HuH-7 (cell line): Measurements from ENCODE around the gene EGR2.

Source experiments
- DNase-seq: peaks from one replicate; pipeline ENCODE4 v3.0.0; 2011; ENCODE audit warnings: low spot score

The EGR2 gene

DNA sequence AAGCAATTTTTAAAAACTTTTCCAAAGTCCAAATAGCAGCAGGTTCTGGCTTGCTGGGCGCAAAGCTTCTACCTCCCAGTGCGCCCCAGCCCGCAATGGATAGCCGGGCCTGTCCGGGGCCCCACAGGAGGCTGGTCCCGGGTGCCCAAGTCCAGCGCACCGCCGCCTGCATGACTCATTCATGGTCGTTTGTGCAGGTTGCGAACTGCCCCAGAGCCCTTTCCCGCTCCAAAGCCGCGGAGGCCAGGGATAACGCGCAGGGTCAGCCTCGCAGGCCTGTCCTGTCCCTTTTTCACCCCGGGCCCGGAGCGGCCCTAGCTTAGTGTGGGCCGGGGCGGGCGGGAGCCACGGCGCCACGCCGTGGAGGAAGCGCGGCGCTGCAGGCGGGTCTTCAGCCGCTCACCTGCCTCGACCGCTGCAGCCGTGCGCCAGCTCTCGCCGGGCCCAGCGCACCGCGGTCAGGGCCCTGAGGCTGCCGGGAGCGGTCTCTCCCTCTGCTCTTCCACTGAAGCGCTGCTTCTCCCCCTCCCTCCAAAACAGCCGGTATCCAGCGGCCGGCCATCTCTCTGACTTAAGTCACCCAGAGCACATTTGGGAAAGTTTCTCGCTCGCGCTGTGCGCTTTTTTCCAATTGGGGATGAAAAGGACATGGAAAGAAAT, 1.7 kb upstream of the EGR2 start:
- DNase-seq = peak; percentile 85

DNA sequence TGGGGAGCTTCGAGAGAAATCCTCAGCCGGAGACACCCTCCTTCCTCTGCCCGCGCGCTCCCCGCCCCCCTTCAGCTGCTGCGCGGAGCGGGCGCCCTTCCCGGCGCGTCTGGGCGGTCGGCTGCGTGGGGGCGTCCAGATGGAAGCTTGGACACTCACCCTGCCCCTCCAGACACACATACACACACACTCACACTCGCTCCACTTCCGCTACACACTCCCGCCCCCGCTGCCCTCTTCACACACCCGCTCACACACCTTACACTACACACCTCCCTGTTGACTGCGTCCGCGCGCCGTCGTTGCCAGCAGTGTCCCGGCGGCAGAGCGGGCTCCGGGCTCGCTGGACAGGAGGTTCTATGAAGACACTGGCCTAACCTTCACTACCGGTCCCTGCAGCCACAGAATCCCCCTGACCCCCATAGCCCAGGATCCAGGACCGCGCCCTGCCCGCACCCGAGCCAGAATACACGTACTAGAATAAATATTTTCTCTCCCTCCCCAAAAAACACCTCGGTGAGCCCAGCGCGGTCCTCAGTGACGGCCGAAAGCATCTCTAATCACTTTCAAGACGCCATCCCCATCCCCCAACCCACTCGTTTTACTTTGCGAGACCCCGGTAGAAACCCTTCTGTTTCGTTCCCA, 1.1 kb upstream of the EGR2 start:
- DNase-seq = no peak

DNA sequence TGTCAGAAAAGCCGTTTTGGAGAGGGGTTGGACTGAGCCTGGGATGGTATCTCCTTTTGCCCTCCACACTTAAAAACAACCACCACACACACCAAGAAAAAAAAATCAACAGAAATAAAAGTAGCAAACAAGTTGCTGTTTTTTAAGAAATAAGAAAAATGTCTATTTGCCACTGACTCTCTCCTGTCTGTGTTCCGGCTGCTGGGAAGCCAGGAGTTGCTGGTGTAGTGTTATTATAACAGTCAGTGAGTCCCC, 163 bp downstream of the EGR2 start:
- no peak for DNase-seq

DNA sequence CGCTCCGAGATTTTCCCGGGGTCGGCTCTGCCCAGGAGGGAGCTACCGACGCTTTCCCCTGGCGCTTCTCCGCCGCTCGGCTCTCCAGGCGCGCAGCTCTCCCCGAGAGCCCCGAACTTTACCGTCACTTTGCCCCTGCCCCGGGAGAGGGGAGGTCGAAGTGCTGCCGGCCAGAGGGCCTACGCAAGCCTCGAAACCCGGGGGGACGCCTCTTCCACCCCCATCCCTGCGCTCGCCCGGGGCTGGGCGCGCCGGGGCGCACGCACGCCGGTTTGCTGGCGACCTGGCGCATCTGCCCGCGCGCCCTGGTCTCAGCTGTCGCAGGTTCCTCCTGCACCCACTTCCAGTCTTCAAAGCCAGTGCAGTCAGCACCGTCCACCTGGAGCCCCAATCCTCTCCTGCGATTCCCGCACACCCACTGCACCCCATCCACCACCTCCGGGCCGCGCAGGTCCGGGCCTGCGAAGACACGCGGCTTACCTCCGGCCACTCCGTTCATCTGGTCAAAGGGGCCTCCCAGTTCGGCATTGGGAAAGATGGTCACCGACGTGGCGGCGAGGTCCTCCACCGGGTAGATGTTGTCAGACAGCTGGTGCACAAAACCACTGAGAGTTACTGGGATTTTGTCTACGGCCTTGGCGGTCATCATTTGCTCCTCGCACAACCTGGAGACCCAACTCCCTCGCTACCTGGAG, 638 bp downstream of the EGR2 start:
- no peak for DNase-seq

DNA sequence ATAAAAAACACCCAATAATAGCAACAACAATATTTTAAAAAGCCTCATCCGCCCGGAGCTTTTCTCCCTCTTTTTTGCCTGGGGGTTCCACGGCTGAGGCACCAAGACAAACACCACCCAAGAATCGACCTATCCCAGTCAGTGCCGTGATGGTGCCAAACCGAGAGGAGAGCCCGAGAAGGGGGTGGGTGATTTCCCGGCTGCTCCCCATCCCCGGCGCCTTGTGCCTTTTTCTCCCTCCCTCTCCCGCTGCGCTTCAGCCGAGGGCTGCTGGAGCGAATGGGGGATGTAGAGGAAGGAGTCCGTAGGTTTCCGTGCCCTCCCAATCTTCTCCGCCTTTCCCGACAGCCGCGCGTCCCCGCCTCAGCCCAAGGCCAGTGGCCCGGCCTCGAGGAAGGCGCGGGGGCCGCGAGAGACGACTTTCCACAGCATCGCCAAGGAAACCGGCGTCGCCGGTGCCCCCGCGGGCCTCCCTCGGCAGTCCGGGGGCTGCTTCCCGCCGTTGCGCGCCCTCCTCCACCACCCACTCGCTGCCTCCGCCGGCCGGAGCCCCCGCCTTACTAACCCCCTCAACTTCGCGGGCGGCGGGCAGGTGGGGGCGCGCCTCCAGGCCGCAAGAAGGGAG, 1.3 kb downstream of the EGR2 start:
- DNase-seq = no peak

DNA sequence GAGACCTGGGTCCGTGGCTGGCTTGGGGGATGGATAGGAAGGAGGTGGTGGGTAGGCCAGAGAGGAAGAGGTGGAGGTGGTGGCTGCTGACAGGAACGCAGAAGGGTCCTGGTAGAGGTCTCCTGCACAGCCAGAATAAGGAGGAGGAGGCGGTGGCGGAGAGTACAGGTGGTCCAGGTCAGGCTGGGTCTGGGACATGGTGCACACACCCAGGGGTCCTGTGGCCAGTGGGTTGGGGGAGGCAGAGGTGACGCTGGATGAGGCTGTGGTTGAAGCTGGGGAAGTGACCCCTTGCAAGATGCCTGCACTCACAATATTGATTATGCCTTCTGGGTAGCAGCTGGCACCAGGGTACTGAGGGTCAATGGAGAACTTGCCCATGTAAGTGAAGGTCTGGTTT, 2.2 kb downstream of the EGR2 start:
- DNase-seq = no peak

DNA sequence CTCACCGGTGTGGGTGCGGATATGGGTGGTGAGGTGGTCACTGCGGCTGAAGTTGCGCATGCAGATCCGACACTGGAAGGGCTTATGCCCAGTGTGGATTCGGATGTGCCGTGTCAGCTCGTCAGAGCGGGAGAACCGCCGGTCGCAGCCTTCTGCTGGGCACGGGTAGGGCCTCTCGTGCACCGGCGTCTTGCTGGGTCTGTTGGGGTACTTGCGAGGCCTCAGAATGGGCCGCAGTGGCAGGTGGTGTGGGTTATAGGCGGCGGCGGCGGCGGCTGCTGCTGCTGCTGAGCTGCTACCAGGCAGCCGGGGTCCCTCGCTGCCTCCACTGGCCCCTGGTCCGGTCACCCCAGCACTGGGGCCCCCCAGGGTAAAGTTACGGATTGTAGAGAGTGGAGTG, 2.7 kb downstream of the EGR2 start:
- DNase-seq = no peak

DNA sequence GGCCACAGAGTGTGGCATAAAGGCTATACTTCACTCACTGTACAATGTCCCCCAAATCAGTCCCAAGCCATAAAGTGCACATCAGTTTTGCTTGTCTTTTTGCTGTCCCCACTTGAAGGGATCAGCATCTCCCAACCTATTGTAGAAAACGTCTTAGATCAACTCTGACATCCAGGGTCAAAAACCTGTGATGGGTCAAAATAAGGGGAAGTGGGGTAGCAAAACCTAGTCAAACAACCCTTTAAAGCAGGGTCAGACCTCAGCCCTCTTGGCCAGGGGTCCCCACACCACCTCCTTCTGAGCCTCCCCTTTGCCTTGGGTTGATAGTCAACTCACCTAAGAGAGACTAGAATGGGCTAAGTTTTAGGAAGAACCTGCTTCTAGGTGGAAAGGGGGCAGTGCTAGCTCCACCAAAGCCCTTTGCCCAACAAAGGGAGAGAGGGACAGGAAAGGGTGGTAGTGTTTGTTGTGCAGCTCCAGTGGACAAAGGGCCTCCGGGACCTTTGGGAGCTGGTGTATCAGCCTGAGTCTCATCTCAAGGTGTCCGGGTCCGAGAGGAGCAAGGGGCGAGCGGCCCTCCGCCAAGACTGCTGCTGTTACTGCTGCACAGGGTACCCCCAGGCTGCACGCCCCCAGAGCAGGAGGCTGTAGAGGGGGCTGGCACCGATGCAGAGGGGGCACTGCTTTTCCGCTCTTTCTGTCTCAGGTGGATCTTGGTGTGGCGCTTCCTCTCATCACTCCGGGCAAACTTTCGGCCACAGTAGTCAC, 3.3 kb downstream of the EGR2 start:
- DNase-seq = no peak

DNA sequence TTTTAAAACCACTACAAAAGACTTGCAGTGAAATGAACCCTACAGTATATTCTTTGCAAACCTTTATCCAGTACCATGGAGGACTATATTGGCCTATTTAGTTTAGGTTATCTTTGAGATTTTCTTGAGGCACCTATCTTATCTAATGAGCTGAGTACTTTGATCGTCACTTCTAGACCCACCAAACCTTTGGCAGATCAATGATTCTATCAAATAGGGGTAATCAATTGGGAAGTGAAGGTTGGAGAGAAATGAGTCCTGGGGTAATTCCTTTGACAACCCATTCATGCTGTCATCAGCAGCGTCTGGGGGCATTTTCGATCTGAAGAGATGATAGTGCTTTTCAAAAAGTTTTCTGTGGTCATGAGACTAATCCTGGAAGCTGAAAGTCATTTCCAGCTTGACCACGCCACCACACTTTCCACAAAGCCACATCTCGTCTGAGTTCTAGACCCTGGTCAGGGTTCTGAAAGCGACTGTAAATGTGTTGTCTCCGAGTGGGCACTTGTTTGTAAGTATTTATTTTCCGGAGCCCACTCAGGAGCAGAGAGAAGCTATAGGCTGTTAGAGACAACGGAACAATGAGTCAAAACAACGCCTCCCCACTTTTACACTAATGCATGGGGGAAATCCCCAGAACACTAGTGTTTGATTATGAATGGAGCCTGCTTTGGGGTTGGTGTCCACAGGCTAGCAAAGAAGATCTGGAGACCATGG, 4.8 kb downstream of the EGR2 start:
- no peak for DNase-seq

DNA sequence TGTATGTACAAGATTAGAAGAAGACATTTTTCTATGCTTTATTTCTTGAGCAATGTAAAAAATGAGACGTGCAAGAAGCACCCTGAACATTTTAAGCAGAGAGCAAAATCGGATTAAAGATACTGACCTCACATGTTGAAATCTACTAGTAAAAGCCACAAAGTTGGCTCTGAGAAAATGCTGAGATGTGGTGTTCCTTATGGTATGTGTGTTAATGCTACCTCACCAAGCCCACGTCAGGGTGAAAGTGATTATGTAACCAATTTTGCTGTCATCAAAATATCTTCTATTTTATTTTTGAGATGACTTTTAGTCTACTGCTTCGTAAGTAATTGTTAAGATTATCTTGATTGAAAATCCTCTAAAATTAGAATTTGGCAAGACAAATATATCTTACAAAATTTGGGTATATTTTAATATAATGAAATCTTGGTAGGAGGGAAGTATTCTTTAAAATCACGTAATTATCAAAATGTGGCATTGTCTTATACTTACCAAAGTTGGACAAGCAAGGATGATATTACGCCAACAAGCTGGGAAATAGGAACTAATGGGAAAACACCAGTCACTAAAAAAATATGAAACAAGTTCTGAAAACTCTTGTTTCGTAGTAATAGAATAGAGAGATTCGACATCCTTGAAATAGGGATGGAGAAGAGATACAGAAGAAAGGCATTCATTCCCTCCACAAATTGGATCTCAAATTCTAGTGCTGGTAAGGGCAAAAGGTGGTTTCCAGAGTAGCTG, 5.8 kb downstream of the EGR2 start:
- no peak for DNase-seq

DNA sequence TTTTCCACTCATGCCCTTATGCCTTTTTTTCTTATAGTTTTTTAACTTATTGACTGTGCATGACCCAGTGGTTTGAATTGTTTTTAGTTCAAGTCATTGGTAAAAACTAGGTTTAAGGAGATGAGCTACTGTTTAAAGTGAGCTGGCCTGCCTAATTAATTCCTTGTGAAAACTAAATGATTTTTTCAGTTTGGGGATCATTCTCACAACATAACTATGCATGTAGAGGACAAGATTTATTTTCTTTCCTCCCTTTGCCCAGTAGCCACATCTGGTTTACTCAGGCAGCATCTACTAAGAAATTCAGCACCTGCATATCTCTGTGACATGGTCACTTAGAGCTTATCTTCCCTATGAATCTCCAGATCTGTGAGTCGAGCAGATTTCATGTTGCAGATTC, 9.9 kb downstream of the EGR2 start:
- DNase-seq = no peak

DNA sequence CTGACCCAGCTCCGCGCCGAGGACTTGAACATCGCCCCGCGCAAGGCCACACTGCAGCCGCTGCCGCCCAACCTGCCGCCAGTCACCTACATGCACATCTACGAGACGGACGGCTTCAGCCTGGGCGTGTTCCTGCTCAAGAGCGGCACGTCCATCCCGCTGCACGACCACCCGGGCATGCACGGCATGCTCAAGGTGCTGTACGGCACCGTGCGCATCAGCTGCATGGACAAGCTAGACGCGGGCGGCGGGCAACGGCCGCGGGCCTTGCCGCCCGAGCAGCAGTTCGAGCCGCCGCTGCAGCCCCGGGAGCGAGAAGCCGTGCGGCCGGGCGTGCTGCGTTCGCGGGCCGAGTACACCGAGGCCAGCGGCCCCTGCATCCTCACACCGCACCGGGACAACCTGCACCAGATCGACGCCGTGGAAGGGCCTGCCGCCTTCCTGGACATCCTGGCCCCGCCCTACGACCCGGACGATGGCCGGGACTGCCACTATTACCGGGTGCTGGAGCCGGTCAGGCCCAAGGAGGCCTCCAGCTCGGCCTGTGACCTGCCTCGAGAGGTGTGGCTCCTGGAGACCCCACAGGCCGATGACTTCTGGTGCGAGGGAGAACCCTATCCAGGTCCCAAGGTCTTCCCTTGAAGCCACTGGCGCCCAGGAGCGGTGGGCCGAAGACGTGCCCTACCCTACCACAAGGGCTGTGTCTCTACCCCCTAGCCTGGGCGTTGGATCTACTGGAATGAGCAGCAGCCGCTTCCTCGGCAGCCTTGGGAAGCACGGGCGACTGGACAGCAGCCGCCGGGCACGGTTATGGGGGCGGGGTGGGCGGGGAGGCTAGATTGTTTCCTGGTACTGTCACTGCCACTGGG, 10.7 kb downstream of the EGR2 start:
- DNase-seq = peak; percentile 31

DNA sequence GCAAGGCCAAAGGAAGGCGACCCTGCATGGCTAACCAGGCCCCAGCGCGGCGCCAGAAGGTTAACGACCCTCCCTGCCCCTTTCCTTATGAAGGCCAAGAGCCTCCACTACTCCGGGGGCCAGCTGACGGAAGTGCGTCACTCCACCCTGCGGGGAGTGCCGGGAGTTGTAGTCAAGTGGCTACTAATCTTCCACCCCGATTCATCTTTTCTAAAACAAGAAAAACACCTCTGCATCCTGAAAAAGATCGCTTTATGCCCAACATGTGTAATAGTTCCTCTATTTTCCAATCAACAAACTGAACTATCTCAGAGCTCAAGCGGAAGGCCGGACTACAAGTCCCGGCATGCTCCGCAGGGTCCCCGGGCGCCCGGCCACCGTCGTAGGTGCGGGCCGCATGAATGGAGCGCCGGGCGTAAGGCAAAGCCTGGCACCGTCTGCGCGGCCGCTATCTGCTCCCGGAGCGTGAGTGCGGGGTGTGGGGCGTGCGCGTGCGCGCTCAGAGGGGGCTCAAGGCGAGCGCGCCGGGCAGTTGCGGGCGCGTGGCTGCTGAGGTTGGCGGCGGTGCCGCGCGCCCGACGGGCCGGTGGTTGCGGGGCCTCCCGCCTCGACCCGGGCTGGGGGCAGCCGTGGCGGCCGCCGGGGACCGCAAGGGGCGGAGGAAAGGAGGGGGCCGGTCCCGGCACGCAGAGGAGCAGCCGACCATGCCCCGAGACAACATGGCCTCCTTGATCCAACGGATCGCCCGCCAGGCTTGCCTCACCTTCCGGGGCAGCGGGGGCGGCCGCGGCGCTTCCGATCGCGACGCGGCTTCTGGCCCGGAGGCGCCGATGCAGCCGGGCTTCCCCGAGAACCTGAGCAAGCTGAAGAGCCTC, 11.6 kb downstream of the EGR2 start, which contains the start of gene ADO:
Gene ADO (plus strand): TSS at position 365 of the 875 bp plus-strand sequence. CDS start 340 bp downstream, at position 705.
- DNase-seq = peak; percentile 84

DNA sequence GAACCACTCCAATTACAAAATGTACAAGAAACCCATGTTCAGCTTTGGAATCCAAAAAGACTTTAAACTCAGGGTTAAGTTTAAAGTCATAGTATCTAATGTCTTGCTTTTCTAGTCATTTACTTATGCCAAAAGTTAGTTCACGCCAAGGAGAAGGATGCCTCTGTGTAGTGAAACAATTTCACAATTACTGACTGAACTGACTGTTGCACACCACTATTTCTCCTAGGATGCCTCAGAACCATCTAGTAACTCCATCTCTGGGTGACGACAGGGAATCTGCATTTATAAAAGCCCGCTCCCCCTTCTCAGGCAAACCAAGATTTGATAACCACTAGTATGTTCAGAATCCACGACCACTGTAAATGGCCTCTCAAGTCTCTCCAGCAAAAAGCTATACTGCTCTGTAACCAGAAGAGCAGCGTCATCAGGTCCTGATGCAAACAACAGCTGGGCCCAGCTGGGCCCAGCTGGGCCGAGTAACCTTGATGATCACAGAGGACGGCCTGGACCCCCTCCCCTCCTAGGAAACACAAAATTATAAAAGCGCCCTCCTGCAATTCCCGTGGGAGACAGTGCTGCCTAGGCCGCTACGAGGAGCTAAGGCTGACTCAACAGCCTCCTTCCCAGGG, 12.3 kb downstream of the EGR2 start:
- DNase-seq = no peak

DNA sequence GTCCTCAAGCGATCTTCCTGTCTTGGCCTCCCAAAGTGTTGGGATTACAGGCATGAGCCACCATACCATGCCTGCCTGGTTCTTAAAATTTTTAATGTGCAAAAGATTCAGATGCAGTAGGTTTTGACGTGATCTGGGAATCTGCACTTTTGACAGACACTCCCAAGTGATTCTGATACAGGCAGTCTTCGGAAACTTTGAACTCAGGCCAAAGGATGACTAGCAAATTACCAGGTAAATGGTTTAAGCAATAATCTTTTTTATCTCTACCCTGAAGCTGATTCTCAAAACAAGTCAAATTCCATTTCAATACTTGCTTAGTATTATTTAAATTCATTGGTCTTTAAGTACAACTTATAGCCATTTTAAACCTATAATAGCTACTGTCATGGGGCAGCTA, 14.3 kb downstream of the EGR2 start:
- DNase-seq = no peak

DNA sequence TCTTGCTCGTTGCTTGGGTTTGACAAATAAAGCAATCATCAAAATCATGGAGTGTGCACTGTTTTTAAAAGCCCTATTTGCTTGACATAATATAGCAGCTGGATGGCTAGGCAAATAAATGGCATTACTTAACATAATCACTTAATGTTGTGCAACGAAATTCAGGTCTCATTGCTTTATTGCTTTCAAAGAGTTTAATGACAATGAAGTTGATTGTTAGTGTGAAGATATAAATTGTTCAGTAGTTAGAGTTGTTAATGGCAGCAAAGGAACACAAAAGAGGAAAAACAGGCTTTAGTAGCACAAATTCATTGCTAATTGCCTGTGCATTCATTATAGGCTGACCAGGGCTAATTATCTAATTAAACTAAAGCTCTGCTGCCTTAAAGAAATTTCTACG, 19.3 kb downstream of the EGR2 start:
- no peak for DNase-seq

DNA sequence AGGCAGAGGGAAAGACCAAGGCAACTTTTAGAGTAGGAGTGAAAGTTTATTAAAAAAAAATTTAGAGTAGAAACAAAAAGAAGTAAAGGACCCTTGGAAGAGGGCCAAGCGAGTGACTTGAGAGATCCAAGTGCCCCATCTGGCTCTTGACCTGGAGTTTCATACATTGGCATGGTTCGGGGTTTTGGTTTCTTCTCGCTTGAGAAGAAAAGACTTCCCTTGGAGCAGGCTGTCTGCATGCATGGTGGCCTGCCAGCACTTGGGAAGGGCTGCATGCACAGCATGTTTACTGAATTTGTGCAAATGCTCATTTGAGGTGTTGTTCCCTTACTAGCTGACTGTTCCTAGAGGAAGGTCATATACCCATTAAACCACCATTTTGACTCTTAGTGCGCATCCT, 20.4 kb downstream of the EGR2 start:
- DNase-seq = no peak

DNA sequence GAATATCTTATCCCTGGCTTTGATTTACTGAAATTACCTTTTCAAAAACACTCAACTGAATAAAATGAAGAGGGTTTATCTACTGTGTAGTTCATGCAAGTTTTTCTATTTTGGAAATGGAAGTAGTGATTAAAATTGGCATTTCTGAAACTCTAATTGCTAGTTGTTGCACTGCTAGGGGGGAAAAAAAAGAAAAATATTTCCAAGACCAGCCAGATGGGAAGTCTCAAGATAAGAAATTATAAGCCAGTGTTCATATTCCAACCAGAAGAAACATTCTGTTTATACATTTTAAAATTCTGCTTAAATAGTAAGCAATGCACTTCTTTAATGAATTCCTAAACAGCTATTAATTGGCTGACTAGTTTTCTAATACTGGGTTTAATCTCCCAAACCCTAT, 21.1 kb downstream of the EGR2 start:
- no peak for DNase-seq

DNA sequence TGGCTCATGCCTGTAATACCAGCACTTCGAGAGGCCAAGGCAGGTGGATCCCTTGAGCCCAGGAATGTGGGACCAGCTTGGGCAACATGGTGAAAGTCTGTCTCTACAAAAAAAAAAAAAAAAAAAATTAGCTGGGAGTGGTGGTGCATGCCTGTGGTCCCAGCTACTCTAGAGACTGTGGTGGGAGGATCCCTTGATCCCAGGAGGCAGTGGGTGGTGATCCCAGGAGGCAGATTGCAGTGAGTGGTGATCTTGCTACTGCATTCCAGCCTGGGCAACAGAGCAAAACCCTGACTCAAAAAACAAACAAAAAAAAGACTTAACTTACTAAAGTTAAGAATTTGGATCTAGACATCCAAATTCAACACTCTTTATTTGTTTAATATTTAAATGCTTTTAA, 21.9 kb downstream of the EGR2 start:
- no peak for DNase-seq
